Breast epithelium (tissue), 4 donors: ENCODE data around the gene CHRNG. TPM values are rescaled to one million over a fixed set of nuclear protein-coding genes. Genes with fewer than 3 reads are reported as not detected.

ENCODE experiments used
- DNase-seq, 2 donors: peaks; one replicate each; pipeline ENCODE4 v3.0.0-alpha.2; 2019; ENCODE audit warnings: low spot score in 2 of 2
- H3K27ac ChIP-seq, 2 donors: fragments of 200-600 bp; sonication (generic) in 1 of 2; one replicate each; pipeline ENCODE4 v1.5.1; 2016 to 2019; ENCODE audit warnings: mild to moderate bottlenecking in 1 of 2
- H3K27me3 ChIP-seq, 2 donors: fragments of 200-600 bp; sonication (generic) in 1 of 2; one replicate each; pipeline versions ENCODE4 v1.5.1 to v1.6.0; 2017 to 2019; ENCODE audit warnings: control low read depth in 1 of 2, mild to moderate bottlenecking in 1 of 2
- H3K36me3 ChIP-seq: fragments of 200-600 bp; one replicate; pipeline ENCODE4 v1.5.1; 2019
- H3K4me1 ChIP-seq, 2 donors: fragments of 200-600 bp; sonication (generic); one replicate each; pipeline ENCODE4 v1.5.1; 2016 to 2019; ENCODE audit warnings: control low read depth in 1 of 2
- H3K4me3 ChIP-seq, 3 donors: fragments of 200-600 bp; sonication (generic); 1 replicate in 2 of 3; 2 replicates in 1 of 3; pipeline ENCODE4 v1.5.1; 2016 to 2019; ENCODE audit warnings: mild to moderate bottlenecking in 3 of 3, moderate library complexity in 2 of 3
- H3K9me3 ChIP-seq, 2 donors: fragments of 200-600 bp; sonication (generic) in 1 of 2; one replicate each; pipeline ENCODE4 v1.5.1; 2016 to 2019; ENCODE audit warnings: control low read depth in 1 of 2
- POLR2A ChIP-seq: fragments of 450-650 bp; IDR thresholded peaks from one replicate; pipeline ENCODE4 v1.6.1; 2016; ENCODE audit warnings: antibody characterized with exemption, mild to moderate bottlenecking, moderate library complexity
- POLR2AphosphoS5 ChIP-seq, 3 donors: sonication (generic); formaldehyde crosslinking; IDR thresholded peaks; one replicate each; pipeline ENCODE4 v1.6.1; 2017; ENCODE audit warnings: antibody characterized with exemption in 3 of 3
- intact Hi-C: fragments of 100-400 bp; cut with DNase I; formaldehyde crosslinking; loops from one replicate; pipeline ENCODE4 v1.15.1; 2023; ENCODE audit warnings: low total_unique reads
- total RNA-seq, 3 donors: library from RNA; depleted of rRNA; stranded (reverse); fragments of >200 nt; gene quantifications; one replicate each; pipeline ENCODE4 v1.1.0, GENCODE V29; 2016
- TF ChIP-seq, protein P1 (sequence below), 3 donors: fragments of 450-650 bp; IDR thresholded peaks; one replicate each; pipeline ENCODE4 v1.5.1; 2016 to 2017; ENCODE audit warnings: antibody characterized with exemption in 3 of 3, mild to moderate bottlenecking in 3 of 3, moderate library complexity in 3 of 3

The CHRNG gene
- total RNA-seq, 3 donors from 2014 or later = not detected

DNA sequence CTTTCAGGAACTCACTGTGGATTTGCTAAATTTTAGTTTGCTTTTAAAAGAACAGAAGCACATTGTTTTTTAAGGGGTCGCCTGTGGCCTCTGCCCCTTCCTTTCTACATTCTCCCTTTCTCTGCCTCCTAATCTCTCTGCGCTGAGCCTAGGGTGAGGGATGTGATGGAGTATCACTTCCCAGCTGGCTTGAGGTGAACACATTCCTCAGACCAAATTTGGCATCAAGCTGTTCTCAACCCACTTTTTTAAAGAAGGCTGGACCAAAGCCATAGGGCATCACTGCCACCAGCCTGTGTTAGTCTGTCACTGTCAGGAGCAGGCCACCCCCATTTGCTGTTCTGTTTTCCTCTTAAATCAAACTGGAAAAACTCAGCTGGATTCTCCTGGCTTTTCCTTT is 38.3 kb downstream of the CHRNG start:
- H3K27ac ChIP-seq = peak overlapping the region in 1 of 2 donors; percentile 41
- intact Hi-C loops = no loop called here
- DNase-seq = peak in 1 of 2 donors; percentile 30
- TF ChIP-seq, protein P1, sequence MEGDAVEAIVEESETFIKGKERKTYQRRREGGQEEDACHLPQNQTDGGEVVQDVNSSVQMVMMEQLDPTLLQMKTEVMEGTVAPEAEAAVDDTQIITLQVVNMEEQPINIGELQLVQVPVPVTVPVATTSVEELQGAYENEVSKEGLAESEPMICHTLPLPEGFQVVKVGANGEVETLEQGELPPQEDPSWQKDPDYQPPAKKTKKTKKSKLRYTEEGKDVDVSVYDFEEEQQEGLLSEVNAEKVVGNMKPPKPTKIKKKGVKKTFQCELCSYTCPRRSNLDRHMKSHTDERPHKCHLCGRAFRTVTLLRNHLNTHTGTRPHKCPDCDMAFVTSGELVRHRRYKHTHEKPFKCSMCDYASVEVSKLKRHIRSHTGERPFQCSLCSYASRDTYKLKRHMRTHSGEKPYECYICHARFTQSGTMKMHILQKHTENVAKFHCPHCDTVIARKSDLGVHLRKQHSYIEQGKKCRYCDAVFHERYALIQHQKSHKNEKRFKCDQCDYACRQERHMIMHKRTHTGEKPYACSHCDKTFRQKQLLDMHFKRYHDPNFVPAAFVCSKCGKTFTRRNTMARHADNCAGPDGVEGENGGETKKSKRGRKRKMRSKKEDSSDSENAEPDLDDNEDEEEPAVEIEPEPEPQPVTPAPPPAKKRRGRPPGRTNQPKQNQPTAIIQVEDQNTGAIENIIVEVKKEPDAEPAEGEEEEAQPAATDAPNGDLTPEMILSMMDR (IDR thresholded peaks at IDR 0.05) = no peak
- TF ChIP-seq POLR2A (no peak), POLR2AphosphoS5 (IDR thresholded peaks at IDR 0.05) (no peak)
- H3K27me3 ChIP-seq = no peaks in the 10 kb centered on the region
- H3K9me3 ChIP-seq = no peaks in the 10 kb centered on the region
- H3K36me3 ChIP-seq = no peaks in the 10 kb centered on the region
- no peak overlapping the region for H3K4me3 ChIP-seq
- H3K4me1 ChIP-seq = no peaks in the 10 kb centered on the region

GRCh38 chr2:232578626-232579025 is 39.1 kb downstream of the CHRNG start:
- Histone ChIP-seq H3K27me3 (no peaks in the 10 kb centered on the region), H3K36me3 (no peaks in the 10 kb centered on the region), H3K4me3 (no peak overlapping the region), H3K9me3 (no peaks in the 10 kb centered on the region), H3K27ac (no peak overlapping the region), H3K4me1 (no peaks in the 10 kb centered on the region)
- intact Hi-C loops = no loop called here
- TF ChIP-seq, protein P1 (IDR thresholded peaks at IDR 0.05) = no peak
- TF ChIP-seq POLR2A = no peak
- TF ChIP-seq POLR2AphosphoS5 (IDR thresholded peaks at IDR 0.05) = no peak
- DNase-seq = no peak

GRCh38 chr2:232580648-232580981 is 41.1 kb downstream of the CHRNG start:
- H3K27me3 ChIP-seq = no peaks in the 10 kb centered on the region
- no peak for TF ChIP-seq POLR2AphosphoS5 (IDR thresholded peaks at IDR 0.05)
- no peak for TF ChIP-seq POLR2A
- TF ChIP-seq, protein P1 (IDR thresholded peaks at IDR 0.05) = no peak
- H3K9me3 ChIP-seq = no peaks in the 10 kb centered on the region
- no peak overlapping the region for H3K4me3 ChIP-seq
- H3K27ac ChIP-seq = no peak overlapping the region
- intact Hi-C loops = no loop called here
- no peaks in the 10 kb centered on the region for H3K36me3 ChIP-seq
- DNase-seq = no peak
- H3K4me1 ChIP-seq = no peaks in the 10 kb centered on the region

- Histone ChIP-seq H3K27ac (no peak overlapping the region), H3K4me1 (no peaks in the 10 kb centered on the region), H3K9me3 (no peaks in the 10 kb centered on the region), H3K36me3 (no peaks in the 10 kb centered on the region), H3K4me3 (no peak overlapping the region), H3K27me3 (no peaks in the 10 kb centered on the region)
- TF ChIP-seq POLR2AphosphoS5 (IDR thresholded peaks at IDR 0.05) (no peak), POLR2A (no peak)
- TF ChIP-seq, protein P1 (IDR thresholded peaks at IDR 0.05) = no peak
- intact Hi-C loops = no loop called here
- no peak for DNase-seq
Measured at GRCh38 chr2:232581725-232582124, 42.2 kb downstream of the CHRNG start.

- no peaks in the 10 kb centered on the region for H3K4me1 ChIP-seq
- intact Hi-C loops = no loop called here
- no peak for TF ChIP-seq POLR2A
- H3K27me3 ChIP-seq = no peaks in the 10 kb centered on the region
- DNase-seq = no peak
- H3K4me3 ChIP-seq = no peak overlapping the region
- H3K27ac ChIP-seq = no peak overlapping the region
- no peaks in the 10 kb centered on the region for H3K9me3 ChIP-seq
- no peaks in the 10 kb centered on the region for H3K36me3 ChIP-seq
Measured at GRCh38 chr2:232584238-232584637, 44.7 kb downstream of the CHRNG start.

- Histone ChIP-seq H3K36me3 (no peaks in the 10 kb centered on the region), H3K27me3 (no peaks in the 10 kb centered on the region), H3K4me3 (no peak overlapping the region), H3K27ac (no peak overlapping the region), H3K9me3 (no peaks in the 10 kb centered on the region), H3K4me1 (no peaks in the 10 kb centered on the region)
- TF ChIP-seq POLR2AphosphoS5 (IDR thresholded peaks at IDR 0.05) = no peak
- TF ChIP-seq POLR2A = no peak
- TF ChIP-seq, protein P1 (IDR thresholded peaks at IDR 0.05) = no peak
- intact Hi-C loops = no loop called here
- DNase-seq = no peak
Measured at GRCh38 chr2:232586943-232587505, 47.5 kb downstream of the CHRNG start.
